ENCODE results near the gene MRPS26. TPM values are rescaled to one million over a fixed set of nuclear protein-coding genes. Genes with fewer than 3 reads are reported as not detected.

Gene MRPS26
- 52.7 TPM for total RNA-seq (2021; ENCODE audit: unreplicated experiment)
- 90.5 TPM for polyA plus RNA-seq (2012; ENCODE audit: insufficient read length)
- percentile 75 among the genes with signal in this experiment for Bru-seq, nascent RNA
- BruChase-seq, experiment 1, labeled RNA remaining after a 2-hour chase: percentile 89 among the genes with signal in this experiment
- BruChase-seq, experiment 2, labeled RNA remaining after a 6-hour chase: percentile 91 among the genes with signal in this experiment
- long read RNA-seq, transcript MRPS26-201 (4 exons, 1,127 nt): major isoform, 75 of 89 reads
- long read RNA-seq, partial matches to known transcripts: 12 of 89 reads
- long read RNA-seq, other reads (novel, unspliced or antisense): 2 of 89 reads

- Histone ChIP-seq H3K36me3 (ENCODE audit: control insufficient read depth, insufficient read depth, low read length) (peaks cover 5% of the 10 kb centered on the region; the same call in 1 of the 2 replicates), H3K4me3 (ENCODE audit: low read depth in 2 of 2, low read length in 2 of 2) (peak within 1 kb of the TSS; percentile 82 to 88), H3K4me1 (ENCODE audit: control insufficient read depth, insufficient read depth, low read length) (peaks cover 8% of the 10 kb centered on the region), H3K9me3 (ENCODE audit: control insufficient read depth, insufficient read depth, low read depth, low read length) (no peaks in the 10 kb centered on the region), H3K27me3 (ENCODE audit: control insufficient read depth, insufficient read depth, low read length) (no peaks in the 10 kb centered on the region), H3K27ac (ENCODE audit: low read length) (peak within 1 kb of the TSS; percentile 86)
- DNase-seq (ENCODE audit: low read depth, low spot score) (no peak), ATAC-seq (peak; percentile 96)
- POLR2A ChIA-PET: no interaction called here
- in situ Hi-C loops (cut with HindIII; ENCODE audit: low pct_unique_long_range_greater_than_20kb, low sequenced_read_pairs): no loop called here
- BruUV-seq (replicated peaks): no TSS peak
- CTCF ChIA-PET: interaction anchor here (0.5 kb wide), 1 partner anchor 115 kb away, joined by 3 read pairs; no protein-coding TSS in a partner anchor
- intact Hi-C loops (cut with micrococcal nuclease; ENCODE audit: unreplicated experiment): no loop called here
- TF ChIP-seq CTCF (IDR thresholded peaks at IDR 0.05) (no peak), POLR2AphosphoS5 (IDR thresholded peaks at IDR 0.05; ENCODE audit: low read depth, low read length) (peak; percentile 82), SIN3A (IDR thresholded peaks at IDR 0.05; ENCODE audit: borderline replicate concordance, insufficient read depth, low read depth, low read length) (peak; percentile 85; the same call in 1 of the 2 replicates)
These were observed at the start of gene MRPS26 for GRCh38 chr20:3045816-3046676. Gene MRPS26, plus strand, starts transcription at chr20:3046052. Its CDS starts 17 bp downstream, at chr20:3046069.

- in situ Hi-C loops (cut with HindIII; ENCODE audit: low pct_unique_long_range_greater_than_20kb, low sequenced_read_pairs) (no loop called here), intact Hi-C loops (cut with micrococcal nuclease; ENCODE audit: unreplicated experiment) (no loop called here)
- H3K9me3 ChIP-seq (ENCODE audit: control insufficient read depth, insufficient read depth, low read depth, low read length): no peaks in the 10 kb centered on the region
- DNase-seq (ENCODE audit: low read depth, low spot score) (no peak), ATAC-seq (no peak)
- BruUV-seq (replicated peaks): no TSS peak
- H3K4me3 ChIP-seq (ENCODE audit: low read depth in 2 of 2, low read length in 2 of 2): no peak overlapping the region
- ChIA-PET CTCF (no interaction called here), POLR2A (no interaction called here)
- H3K4me1 ChIP-seq (ENCODE audit: control insufficient read depth, insufficient read depth, low read length): no peaks in the 10 kb centered on the region
- H3K27me3 ChIP-seq (ENCODE audit: control insufficient read depth, insufficient read depth, low read length): no peaks in the 10 kb centered on the region
- no peak overlapping the region for H3K27ac ChIP-seq (ENCODE audit: low read length)
- peaks cover 4% of the 10 kb centered on the region; the same call in 1 of the 2 replicates for H3K36me3 ChIP-seq (ENCODE audit: control insufficient read depth, insufficient read depth, low read length)
- no peak for TF ChIP-seq POLR2AphosphoS5 (IDR thresholded peaks at IDR 0.05; ENCODE audit: low read depth, low read length)
- TF ChIP-seq TCF7L2 (IDR thresholded peaks at IDR 0.05; ENCODE audit: low read depth, low read length): no peak
- TF ChIP-seq SIN3A (IDR thresholded peaks at IDR 0.05; ENCODE audit: borderline replicate concordance, insufficient read depth, low read depth, low read length): no peak
- TF ChIP-seq REST (IDR thresholded peaks at IDR 0.05; ENCODE audit: insufficient read depth in 1 of 2, low read depth in 2 of 2, low read length in 1 of 2): no peak
- TF ChIP-seq CTCF (IDR thresholded peaks at IDR 0.05): no peak
These were observed 47.1 kb upstream of the MRPS26 start for GRCh38 chr20:2998728-2999127.

Measured in Panc1 (cell line).